ENCODE measurements around the gene MRPS33. TPM values are rescaled to one million over a fixed set of nuclear protein-coding genes. Genes with fewer than 3 reads are reported as not detected.
"Not testable (repeated sequence)": the region's sequence is repeated elsewhere in the genome, so short reads cannot be mapped to it uniquely, and the experiment has no call there.

Gene MRPS33
- total RNA-seq, 1 donor from 2014 or later: 123 TPM

GRCh38 chr7:141045126-141045841 lies 30.5 kb upstream of the MRPS33 start:
- intact Hi-C loops (cut with micrococcal nuclease): no loop called here
- Histone ChIP-seq H3K27ac (replicated peaks) (no peak overlapping the region), H3K4me1 (peaks cover 8% of the 10 kb centered on the region), H3K4me3 (no peak overlapping the region), H3K36me3 (no peaks in the 10 kb centered on the region), H3K27me3 (ENCODE audit: low read depth) (no peaks in the 10 kb centered on the region), H3K9me3 (replicated peaks) (no peaks in the 10 kb centered on the region)
- DNase-seq: no peak
- no peak for TF ChIP-seq CTCF (IDR thresholded peaks at IDR 0.05; ENCODE audit: borderline replicate concordance)

- intact Hi-C loops (cut with micrococcal nuclease): no loop called here
- TF ChIP-seq CTCF (IDR thresholded peaks at IDR 0.05; ENCODE audit: borderline replicate concordance): no peak
- H3K27ac ChIP-seq (replicated peaks): no peak overlapping the region
- H3K4me1 ChIP-seq: peaks cover 8% of the 10 kb centered on the region
- H3K36me3 ChIP-seq: no peaks in the 10 kb centered on the region
- no peaks in the 10 kb centered on the region for H3K27me3 ChIP-seq (ENCODE audit: low read depth)
- H3K4me3 ChIP-seq: no peak overlapping the region
- no peak for DNase-seq
- H3K9me3 ChIP-seq (replicated peaks): no peaks in the 10 kb centered on the region
Measured at GRCh38 chr7:141043616-141044015, 28.9 kb upstream of the MRPS33 start.

- Histone ChIP-seq H3K4me3 (no peak overlapping the region), H3K27me3 (ENCODE audit: low read depth) (no peaks in the 10 kb centered on the region), H3K9me3 (replicated peaks) (no peaks in the 10 kb centered on the region), H3K27ac (replicated peaks) (no peak overlapping the region), H3K36me3 (no peaks in the 10 kb centered on the region), H3K4me1 (peaks cover 8% of the 10 kb centered on the region)
- no peak for DNase-seq
- TF ChIP-seq CTCF (IDR thresholded peaks at IDR 0.05; ENCODE audit: borderline replicate concordance): no peak
- intact Hi-C loops (cut with micrococcal nuclease): no loop called here
Measured at GRCh38 chr7:141042222-141043193, 27.8 kb upstream of the MRPS33 start.

- Histone ChIP-seq H3K27me3 (ENCODE audit: low read depth) (no peaks in the 10 kb centered on the region), H3K4me3 (no peak overlapping the region), H3K4me1 (no peaks in the 10 kb centered on the region), H3K36me3 (no peaks in the 10 kb centered on the region), H3K9me3 (replicated peaks) (no peaks in the 10 kb centered on the region), H3K27ac (replicated peaks) (no peak overlapping the region)
- no peak for DNase-seq
- intact Hi-C loops (cut with micrococcal nuclease): no loop called here
- TF ChIP-seq CTCF (IDR thresholded peaks at IDR 0.05; ENCODE audit: borderline replicate concordance): no peak
Measured at GRCh38 chr7:141039376-141039775, 24.6 kb upstream of the MRPS33 start.

- H3K4me3 ChIP-seq; intact Hi-C loops (cut with micrococcal nuclease); H3K27ac ChIP-seq (replicated peaks); H3K4me1 ChIP-seq; H3K9me3 ChIP-seq (replicated peaks); H3K36me3 ChIP-seq; H3K27me3 ChIP-seq (ENCODE audit: low read depth); DNase-seq: not testable (repeated sequence)
Measured at GRCh38 chr7:141038100-141038499, 23.3 kb upstream of the MRPS33 start.

DNA sequence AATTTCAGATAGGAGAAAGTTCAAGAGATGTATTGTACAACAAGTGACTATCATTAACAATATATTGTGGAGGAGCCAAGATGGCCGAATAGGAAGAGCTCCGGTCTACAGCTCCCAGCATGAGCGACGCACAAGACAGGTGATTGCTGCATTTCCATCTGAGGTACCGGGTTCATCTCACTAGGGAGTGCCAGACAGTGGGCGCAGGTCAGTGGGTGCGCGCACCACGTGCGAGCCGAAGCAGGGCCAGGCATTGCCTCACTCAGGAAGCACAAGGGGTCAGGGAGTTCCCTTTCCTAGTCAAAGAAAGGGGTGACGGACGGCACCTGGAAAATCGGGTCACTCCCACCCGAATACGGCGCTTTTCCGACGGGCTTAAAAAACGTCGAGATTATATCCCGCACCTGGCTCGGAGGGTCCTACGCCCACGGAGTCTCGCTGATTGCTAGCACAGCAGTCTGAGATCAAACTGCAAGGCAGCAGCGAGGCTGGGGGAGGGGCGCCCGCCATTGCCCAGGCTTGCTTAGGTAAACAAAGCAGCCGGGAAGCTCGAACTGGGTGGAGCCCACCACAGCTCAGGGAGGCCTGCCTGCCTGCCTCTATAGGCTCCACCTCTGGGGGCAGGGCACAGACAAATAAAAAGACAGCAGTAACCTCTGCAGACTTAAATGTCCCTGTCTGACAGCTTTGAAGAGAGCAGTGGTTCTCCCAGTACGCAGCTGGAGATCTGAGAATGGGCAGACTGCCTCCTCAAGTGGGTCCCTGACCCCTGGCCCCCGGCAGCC lies 18.0 kb upstream of the MRPS33 start:
- peaks cover 27% of the 10 kb centered on the region for H3K27me3 ChIP-seq (ENCODE audit: low read depth)
- H3K36me3 ChIP-seq; H3K4me3 ChIP-seq; intact Hi-C loops (cut with micrococcal nuclease); H3K4me1 ChIP-seq; DNase-seq; H3K27ac ChIP-seq (replicated peaks); H3K9me3 ChIP-seq (replicated peaks): not testable (repeated sequence)

Measured in left ventricle myocardium inferior (tissue), 1 donor.